Endothelial cell of umbilical vein (primary cell): Measurements from ENCODE around the gene CNDP1.

Source experiments
- POLR2A ChIP-seq: IDR thresholded peaks from 2 replicates; pipeline ENCODE4 v1.6.1; 2012; ENCODE audit warnings: low read depth, mild to moderate bottlenecking, control low read depth, low read length
- TF ChIP-seq, protein P1 (sequence below), 2 donors: IDR thresholded peaks; 1 replicate in 1 of 2; 2 replicates in 1 of 2; pipeline ENCODE4 v1.5.1; 2011; ENCODE audit warnings: low read length in 2 of 2, mild to moderate bottlenecking in 2 of 2, moderate library complexity in 2 of 2, control low read depth in 1 of 2, inconsistent platforms in 1 of 2, low read depth in 1 of 2; ENCODE audit not compliant: insufficient read depth in 1 of 2; ENCODE audit errors: extremely low read depth in 1 of 2

- no peak for TF ChIP-seq POLR2A
- TF ChIP-seq, protein P1, sequence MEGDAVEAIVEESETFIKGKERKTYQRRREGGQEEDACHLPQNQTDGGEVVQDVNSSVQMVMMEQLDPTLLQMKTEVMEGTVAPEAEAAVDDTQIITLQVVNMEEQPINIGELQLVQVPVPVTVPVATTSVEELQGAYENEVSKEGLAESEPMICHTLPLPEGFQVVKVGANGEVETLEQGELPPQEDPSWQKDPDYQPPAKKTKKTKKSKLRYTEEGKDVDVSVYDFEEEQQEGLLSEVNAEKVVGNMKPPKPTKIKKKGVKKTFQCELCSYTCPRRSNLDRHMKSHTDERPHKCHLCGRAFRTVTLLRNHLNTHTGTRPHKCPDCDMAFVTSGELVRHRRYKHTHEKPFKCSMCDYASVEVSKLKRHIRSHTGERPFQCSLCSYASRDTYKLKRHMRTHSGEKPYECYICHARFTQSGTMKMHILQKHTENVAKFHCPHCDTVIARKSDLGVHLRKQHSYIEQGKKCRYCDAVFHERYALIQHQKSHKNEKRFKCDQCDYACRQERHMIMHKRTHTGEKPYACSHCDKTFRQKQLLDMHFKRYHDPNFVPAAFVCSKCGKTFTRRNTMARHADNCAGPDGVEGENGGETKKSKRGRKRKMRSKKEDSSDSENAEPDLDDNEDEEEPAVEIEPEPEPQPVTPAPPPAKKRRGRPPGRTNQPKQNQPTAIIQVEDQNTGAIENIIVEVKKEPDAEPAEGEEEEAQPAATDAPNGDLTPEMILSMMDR (IDR thresholded peaks at IDR 0.05; ENCODE audit: extremely low read depth in 1 of 2, insufficient read depth in 1 of 2, low read depth in 1 of 2, low read length in 2 of 2) = no peak
Observed at GRCh38 chr18:74622072-74622471, 87.8 kb downstream of the CNDP1 start.
